Fibroblast of skin of left biceps (primary cell): Measurements from ENCODE around the gene C14orf180.

Experiments
- DNase-seq, 2 experiments: peaks; one replicate each; pipeline ENCODE4 v3.0.0-alpha.2; 2013; ENCODE audit warnings: low read depth in 2 of 2

C14orf180 gene

GRCh38 chr14:104561632-104562495 lies 17.7 kb upstream of the C14orf180 start:
- no peak for DNase-seq

GRCh38 chr14:104562606-104563005 lies 17.0 kb upstream of the C14orf180 start:
- no peak for DNase-seq

GRCh38 chr14:104563191-104563741 lies 16.3 kb upstream of the C14orf180 start:
- DNase-seq = no peak

GRCh38 chr14:104563742-104564615 lies 15.6 kb upstream of the C14orf180 start:
- peak in 1 of 2 experiments; percentile 1 for DNase-seq

- no peak for DNase-seq
Observed at GRCh38 chr14:104564744-104565679, 14.6 kb upstream of the C14orf180 start.

GRCh38 chr14:104567141-104567956 lies 12.2 kb upstream of the C14orf180 start:
- DNase-seq = no peak

GRCh38 chr14:104567957-104568225 lies 11.7 kb upstream of the C14orf180 start:
- no peak for DNase-seq

GRCh38 chr14:104568620-104569019 lies 10.9 kb upstream of the C14orf180 start:
- DNase-seq = no peak

GRCh38 chr14:104569435-104569834 lies 10.1 kb upstream of the C14orf180 start:
- no peak for DNase-seq

GRCh38 chr14:104571246-104571645 lies 8.3 kb upstream of the C14orf180 start:
- DNase-seq = no peak

- DNase-seq = no peak
Observed at GRCh38 chr14:104572024-104572626, 7.4 kb upstream of the C14orf180 start.

- DNase-seq = no peak
Observed at GRCh38 chr14:104572668-104573067, 6.9 kb upstream of the C14orf180 start.

- DNase-seq = no peak
Observed at GRCh38 chr14:104573930-104574329, 5.6 kb upstream of the C14orf180 start.

- no peak for DNase-seq
Observed at GRCh38 chr14:104574536-104574935, 5.0 kb upstream of the C14orf180 start.

GRCh38 chr14:104574978-104575583 lies 4.5 kb upstream of the C14orf180 start:
- no peak for DNase-seq

GRCh38 chr14:104576232-104576969 lies 3.2 kb upstream of the C14orf180 start:
- no peak for DNase-seq

- no peak for DNase-seq
Observed at GRCh38 chr14:104576970-104577332, 2.6 kb upstream of the C14orf180 start.

- DNase-seq = no peak
Observed at GRCh38 chr14:104577426-104577825, 2.1 kb upstream of the C14orf180 start.

GRCh38 chr14:104577847-104578301 lies 1.7 kb upstream of the C14orf180 start:
- no peak for DNase-seq
